ENCODE measurements around the gene HBM. TPM values are rescaled to one million over a fixed set of nuclear protein-coding genes. Genes with fewer than 3 reads are reported as not detected.

The HBM gene
- total RNA-seq, 8 experiments from 2014 or later: not detected

DNA sequence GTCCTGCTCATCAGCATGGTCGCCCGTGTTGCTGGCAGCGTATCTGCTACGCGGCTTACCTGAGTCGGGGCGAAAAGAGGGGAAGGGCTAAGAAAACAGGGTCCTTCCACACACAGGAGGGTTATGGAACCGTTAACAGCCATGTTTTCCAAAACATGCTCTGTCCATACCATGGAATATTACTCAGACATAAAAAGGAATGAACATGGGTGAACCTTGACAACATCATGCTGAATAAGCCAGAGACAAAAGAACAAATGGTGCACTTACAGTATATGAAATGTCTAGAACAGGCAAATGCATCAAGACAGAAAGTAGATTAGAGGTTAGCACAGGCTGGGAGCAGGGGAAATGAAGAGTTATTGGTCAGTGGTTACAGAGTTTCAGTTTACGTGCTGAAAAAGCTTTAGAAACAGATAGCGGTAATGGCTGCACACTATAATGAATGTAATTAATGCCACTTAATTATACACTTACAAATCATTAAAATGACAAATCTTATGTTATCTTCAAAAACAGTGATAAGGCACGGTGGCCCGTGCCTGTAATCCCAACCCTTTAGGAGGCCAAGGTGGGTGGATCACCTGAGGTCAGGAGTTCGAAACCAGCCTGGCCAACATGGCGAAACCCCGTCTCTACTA, 35.1 kb upstream of the HBM start:
- 93 to 100% (median 97%) methylated on average over 5 to 11 of the region's 15 CpGs; no CpG with 5 or more reads in 1 of the 10 experiments for WGBS, 10 experiments
- Histone ChIP-seq H3K4me3 (no peak overlapping the region), H3K27ac (no peak overlapping the region), H3K4me1 (replicated peaks in 1 of 2) (no peaks in the 10 kb centered on the region)
- no peak for ATAC-seq (replicated peaks in 6 of 8)
- in situ Hi-C loops (cut with MboI; ENCODE audit: low pct_unique_long_range_greater_than_20kb in 2 of 9, low sequenced_read_pairs in 9 of 9, unreplicated experiment in 9 of 9): no loop called here

DNA sequence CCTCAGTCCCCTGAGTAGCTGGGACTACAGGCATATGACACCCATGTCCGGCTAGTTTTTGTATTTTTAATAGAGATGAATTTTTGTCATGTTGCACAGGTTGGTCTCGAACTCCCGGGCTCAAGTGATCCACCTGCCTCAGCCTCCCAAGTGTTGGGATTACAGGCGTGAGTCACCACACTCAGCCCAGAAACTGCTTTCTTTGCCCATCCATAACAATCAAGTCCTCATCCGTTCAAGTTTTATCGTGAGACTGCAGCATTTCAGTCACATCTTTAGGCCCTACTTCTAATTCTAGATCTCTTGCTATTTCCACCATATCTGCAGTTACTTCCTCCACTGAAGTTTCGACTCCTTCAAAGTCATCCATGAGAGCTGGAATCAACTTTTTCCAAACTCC, 33.7 kb upstream of the HBM start:
- ATAC-seq (replicated peaks in 6 of 8): no peak
- in situ Hi-C loops (cut with MboI; ENCODE audit: low pct_unique_long_range_greater_than_20kb in 2 of 9, low sequenced_read_pairs in 9 of 9, unreplicated experiment in 9 of 9): no loop called here
- H3K27ac ChIP-seq: no peak overlapping the region
- no peak overlapping the region for H3K4me3 ChIP-seq
- WGBS, 10 experiments: 96 to 100% (median 100%) methylated on average over 1 to 5 of the region's 7 CpGs; no CpG with 5 or more reads in 2 of the 10 experiments
- no peaks in the 10 kb centered on the region for H3K4me1 ChIP-seq (replicated peaks in 1 of 2)

DNA sequence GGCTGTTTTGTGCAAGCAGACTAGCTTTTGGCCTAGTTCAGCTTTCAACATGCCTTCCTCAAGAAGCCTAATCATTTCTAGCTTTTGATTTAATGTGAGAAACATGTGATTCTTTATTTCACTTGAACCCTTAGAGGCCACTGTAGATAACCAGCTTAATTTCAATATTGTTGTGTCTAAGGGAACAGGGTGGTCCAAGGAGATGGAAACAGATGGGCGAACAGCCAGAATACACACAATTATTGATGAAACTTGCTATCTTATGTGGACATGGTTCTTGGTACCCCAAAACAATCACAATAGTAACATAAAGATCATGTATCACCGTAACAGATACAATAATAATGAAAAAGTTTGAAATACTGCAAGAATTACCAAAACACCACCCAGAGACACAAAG, 32.1 kb upstream of the HBM start:
- Histone ChIP-seq H3K4me1 (replicated peaks in 1 of 2) (peaks cover 0 to 2% of the 10 kb centered on the region in 2 donors), H3K27ac (no peak overlapping the region), H3K4me3 (no peak overlapping the region)
- no peak for ATAC-seq (replicated peaks in 6 of 8)
- in situ Hi-C loops (cut with MboI; ENCODE audit: low pct_unique_long_range_greater_than_20kb in 2 of 9, low sequenced_read_pairs in 9 of 9, unreplicated experiment in 9 of 9): no loop called here
- 88 to 100% (median 100%) methylated on average over 1 to 2 of the region's 2 CpGs; no CpG with 5 or more reads in 2 of the 10 experiments for WGBS, 10 experiments

DNA sequence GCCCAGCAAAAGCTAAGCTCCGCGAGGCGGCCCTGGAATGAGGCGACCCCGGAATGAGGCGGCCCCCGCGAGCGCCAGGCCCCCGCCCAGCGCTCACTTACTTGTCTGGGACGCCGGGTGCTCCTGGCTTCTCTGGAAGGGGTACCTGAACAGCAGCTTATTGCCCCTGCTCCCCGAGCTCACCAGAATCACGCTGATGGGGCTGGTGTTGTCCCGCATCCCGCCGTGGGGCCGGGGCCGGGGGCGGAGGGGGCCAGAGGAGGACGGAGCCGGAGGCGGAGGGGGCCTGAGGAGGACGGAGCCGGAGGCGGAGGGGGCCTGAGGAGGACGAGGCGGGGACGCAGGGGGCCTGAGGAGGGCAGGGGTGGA, 27.7 kb upstream of the HBM start:
- ATAC-seq (replicated peaks in 6 of 8): peak; percentile 13 to 82 (median 76)
- 0 to 7% (median 7%) methylated on average over 2 to 8 of the region's 30 CpGs; no CpG with 5 or more reads in 7 of the 10 experiments for WGBS, 10 experiments
- H3K4me1 ChIP-seq (replicated peaks in 1 of 2): peaks cover 0 to 5% of the 10 kb centered on the region in 2 donors
- H3K4me3 ChIP-seq: peak overlapping the region; percentile 51 to 64 (median 52)
- in situ Hi-C loops (cut with MboI; ENCODE audit: low pct_unique_long_range_greater_than_20kb in 2 of 9, low sequenced_read_pairs in 9 of 9, unreplicated experiment in 9 of 9): no loop called here
- peak overlapping the region; percentile 80 to 88 for H3K27ac ChIP-seq

DNA sequence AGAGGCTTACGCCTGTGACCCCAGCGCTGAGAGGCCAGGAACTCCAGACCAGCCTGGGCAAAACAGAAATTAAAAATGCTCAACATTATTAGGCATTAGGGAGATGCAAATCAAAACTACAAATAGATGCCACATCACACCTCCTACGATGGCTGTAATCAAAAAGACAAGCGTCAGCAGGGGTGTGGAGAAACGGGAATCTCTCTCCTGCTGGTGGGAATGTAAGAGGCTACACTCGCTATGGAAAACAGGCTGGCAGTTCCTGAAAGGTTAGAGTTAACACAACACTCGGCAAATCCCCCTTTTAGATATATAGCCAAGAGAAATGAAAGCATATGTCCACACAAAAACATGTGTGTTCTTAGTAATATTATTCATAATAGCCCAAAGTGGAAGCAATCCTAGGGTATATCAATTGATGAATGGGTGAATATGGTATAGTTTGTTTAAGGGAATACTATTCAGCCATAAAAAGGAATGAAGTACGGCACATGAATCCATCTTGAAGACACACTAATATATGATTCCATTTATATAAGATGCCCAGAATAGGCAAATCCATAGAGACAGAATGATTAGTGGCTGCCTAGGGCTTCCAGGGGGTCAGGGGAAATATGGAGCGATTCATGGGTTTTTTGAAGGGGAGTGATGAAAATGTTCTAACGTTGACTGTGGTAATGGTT, 25.5 kb upstream of the HBM start:
- 49 to 100% (median 63%) methylated on average over 2 to 9 of the region's 10 CpGs for WGBS, 10 experiments

DNA sequence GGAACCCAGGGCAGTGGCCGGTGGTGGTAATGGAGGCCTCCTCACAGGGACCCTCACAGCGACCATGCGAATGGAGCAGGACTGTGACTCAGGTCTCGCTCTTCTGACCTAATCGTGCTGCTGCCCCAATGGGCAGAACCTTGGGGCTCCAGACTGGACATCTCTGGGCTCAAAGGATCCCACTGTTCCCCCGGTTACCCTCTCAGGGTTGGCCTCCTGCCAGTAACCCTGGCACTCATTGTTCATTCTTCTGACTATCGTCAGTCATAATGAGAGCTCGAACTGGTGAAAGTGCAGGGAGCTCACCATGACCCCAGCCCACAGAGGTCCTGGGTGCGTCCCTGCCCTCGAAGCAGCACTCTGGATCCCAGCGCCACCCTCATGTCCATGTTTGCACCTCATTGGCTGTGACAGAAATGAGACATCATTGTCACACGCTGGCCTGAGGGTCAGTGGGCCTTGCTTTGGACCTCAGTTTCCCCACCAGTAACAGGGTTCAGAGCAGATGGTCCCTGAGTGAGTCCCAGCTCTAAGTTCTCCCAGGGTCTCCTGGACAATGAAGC, 23.3 kb upstream of the HBM start:
- Histone ChIP-seq H3K4me1 (replicated peaks in 1 of 2) (peaks cover 0 to 4% of the 10 kb centered on the region in 2 donors), H3K4me3 (no peak overlapping the region), H3K27ac (no peak overlapping the region)
- no peak for ATAC-seq (replicated peaks in 6 of 8)
- in situ Hi-C loops (cut with MboI; ENCODE audit: low pct_unique_long_range_greater_than_20kb in 2 of 9, low sequenced_read_pairs in 9 of 9, unreplicated experiment in 9 of 9): no loop called here
- 53 to 90% (median 76%) methylated on average over 1 to 5 of the region's 12 CpGs; no CpG with 5 or more reads in 3 of the 10 experiments for WGBS, 10 experiments

More for the DNA sequence above, 25.5 kb upstream of the HBM start:
- no peak for ATAC-seq (replicated peaks in 6 of 8)
- Histone ChIP-seq H3K27ac (no peak overlapping the region), H3K4me3 (no peak overlapping the region), H3K4me1 (replicated peaks in 1 of 2) (peaks cover 0 to 5% of the 10 kb centered on the region in 2 donors)
- in situ Hi-C loops (cut with MboI; ENCODE audit: low pct_unique_long_range_greater_than_20kb in 2 of 9, low sequenced_read_pairs in 9 of 9, unreplicated experiment in 9 of 9): no loop called here

DNA sequence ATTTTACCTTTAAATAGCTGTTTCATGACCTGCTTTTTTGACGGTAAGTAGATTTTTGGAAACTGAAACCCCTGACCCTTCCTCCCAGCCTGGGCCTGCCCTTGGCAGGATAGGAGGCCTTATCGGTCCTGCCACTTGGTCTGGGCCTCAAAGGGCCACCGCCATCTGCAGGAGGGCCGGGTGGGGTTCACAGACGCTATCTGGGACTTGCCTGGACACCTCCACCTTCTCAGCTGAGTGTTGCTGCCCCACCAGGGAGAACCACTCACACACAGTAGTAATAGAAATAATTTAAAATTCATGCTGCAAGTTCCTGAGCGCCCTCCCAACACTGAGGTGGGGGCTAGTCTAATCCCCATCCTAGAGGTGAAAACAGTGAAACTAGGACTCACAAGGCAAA, 22.7 kb upstream of the HBM start:
- no peak overlapping the region for H3K4me3 ChIP-seq
- ATAC-seq (replicated peaks in 6 of 8): no peak
- in situ Hi-C loops (cut with MboI; ENCODE audit: low pct_unique_long_range_greater_than_20kb in 2 of 9, low sequenced_read_pairs in 9 of 9, unreplicated experiment in 9 of 9): no loop called here
- WGBS, 10 experiments: 57 to 100% (median 60%) methylated on average over 1 to 2 of the region's 6 CpGs; no CpG with 5 or more reads in 7 of the 10 experiments
- H3K4me1 ChIP-seq (replicated peaks in 1 of 2): peaks cover 0 to 3% of the 10 kb centered on the region in 2 donors
- no peak overlapping the region for H3K27ac ChIP-seq

DNA sequence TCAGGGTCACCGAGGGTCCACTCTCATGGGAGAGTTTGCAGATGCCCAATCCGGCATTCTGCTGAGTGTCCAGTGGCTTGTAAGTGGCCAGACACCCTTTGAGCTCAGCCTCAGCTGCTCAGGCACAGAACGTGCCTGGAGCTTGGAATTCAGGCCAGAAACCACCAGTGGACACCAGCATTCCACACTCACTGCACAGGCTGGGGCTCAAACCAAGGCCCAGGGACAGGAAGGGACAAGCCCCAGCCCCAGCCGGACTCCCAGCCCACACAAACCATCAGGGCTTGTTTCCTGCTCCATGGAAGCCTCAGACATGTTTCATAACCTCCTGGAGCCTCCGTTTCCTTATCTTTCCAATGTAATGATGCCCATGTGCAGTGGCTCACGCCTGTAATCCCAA, 22.3 kb upstream of the HBM start:
- Histone ChIP-seq H3K27ac (no peak overlapping the region), H3K4me3 (no peak overlapping the region), H3K4me1 (replicated peaks in 1 of 2) (peaks cover 0 to 3% of the 10 kb centered on the region in 2 donors)
- 33 to 100% (median 75%) methylated on average over 1 to 3 of the region's 6 CpGs; no CpG with 5 or more reads in 6 of the 10 experiments for WGBS, 10 experiments
- ATAC-seq (replicated peaks in 6 of 8): no peak
- in situ Hi-C loops (cut with MboI; ENCODE audit: low pct_unique_long_range_greater_than_20kb in 2 of 9, low sequenced_read_pairs in 9 of 9, unreplicated experiment in 9 of 9): no loop called here

DNA sequence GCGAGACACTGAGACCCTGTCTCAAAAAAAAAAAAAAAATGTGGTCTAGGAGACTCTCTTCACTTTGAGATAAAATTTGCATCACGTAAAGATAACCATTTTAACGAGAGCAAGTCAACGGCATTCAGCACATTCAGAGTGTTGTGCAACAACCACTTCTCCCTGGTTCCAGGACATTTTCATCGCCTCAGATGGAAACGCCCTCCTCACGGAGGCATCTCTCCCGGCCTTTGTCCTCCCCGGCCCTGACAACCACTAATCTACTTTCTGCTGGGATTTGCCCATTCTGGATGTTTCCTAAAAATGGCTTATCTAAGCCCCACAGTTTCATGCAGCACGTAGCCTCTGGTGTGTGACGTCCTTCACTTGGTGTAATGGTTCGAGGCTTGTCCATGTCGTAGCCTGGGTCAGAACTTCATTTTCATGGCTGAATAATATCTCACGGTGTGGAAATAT, 21.0 kb upstream of the HBM start:
- no peak for ATAC-seq (replicated peaks in 6 of 8)
- WGBS, 10 experiments: 54 to 100% (median 82%) methylated on average over 1 to 13 of the region's 14 CpGs

DNA sequence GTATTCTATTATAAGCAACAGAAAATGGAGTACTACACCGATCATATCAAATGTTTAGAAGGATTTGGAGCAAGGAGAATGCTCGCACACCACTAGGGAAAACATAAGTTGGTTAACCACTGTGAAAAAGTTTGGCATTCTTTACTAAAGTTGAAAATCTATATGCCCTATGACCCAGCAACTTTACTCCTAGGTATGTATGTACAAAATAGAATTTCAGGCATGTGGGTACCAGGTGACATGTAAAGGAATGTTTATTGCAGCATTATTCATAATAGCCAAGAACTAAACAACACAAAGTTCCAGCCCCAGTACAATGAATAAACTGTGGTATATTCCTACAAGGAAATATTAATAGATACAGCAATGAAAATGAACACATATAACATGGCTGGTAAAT, 19.1 kb upstream of the HBM start:
- Histone ChIP-seq H3K4me1 (replicated peaks in 1 of 2) (no peaks in the 10 kb centered on the region), H3K27ac (no peak overlapping the region), H3K4me3 (no peak overlapping the region)
- 33 to 88% (median 67%) methylated on average over 1 to 2 of the region's 2 CpGs; no CpG with 5 or more reads in 3 of the 10 experiments for WGBS, 10 experiments
- no peak for ATAC-seq (replicated peaks in 6 of 8)
- in situ Hi-C loops (cut with MboI; ENCODE audit: low pct_unique_long_range_greater_than_20kb in 2 of 9, low sequenced_read_pairs in 9 of 9, unreplicated experiment in 9 of 9): no loop called here

More for the DNA sequence above, 21.0 kb upstream of the HBM start:
- in situ Hi-C loops (cut with MboI; ENCODE audit: low pct_unique_long_range_greater_than_20kb in 2 of 9, low sequenced_read_pairs in 9 of 9, unreplicated experiment in 9 of 9): no loop called here
- Histone ChIP-seq H3K27ac (no peak overlapping the region), H3K4me1 (replicated peaks in 1 of 2) (no peaks in the 10 kb centered on the region), H3K4me3 (no peak overlapping the region)

DNA sequence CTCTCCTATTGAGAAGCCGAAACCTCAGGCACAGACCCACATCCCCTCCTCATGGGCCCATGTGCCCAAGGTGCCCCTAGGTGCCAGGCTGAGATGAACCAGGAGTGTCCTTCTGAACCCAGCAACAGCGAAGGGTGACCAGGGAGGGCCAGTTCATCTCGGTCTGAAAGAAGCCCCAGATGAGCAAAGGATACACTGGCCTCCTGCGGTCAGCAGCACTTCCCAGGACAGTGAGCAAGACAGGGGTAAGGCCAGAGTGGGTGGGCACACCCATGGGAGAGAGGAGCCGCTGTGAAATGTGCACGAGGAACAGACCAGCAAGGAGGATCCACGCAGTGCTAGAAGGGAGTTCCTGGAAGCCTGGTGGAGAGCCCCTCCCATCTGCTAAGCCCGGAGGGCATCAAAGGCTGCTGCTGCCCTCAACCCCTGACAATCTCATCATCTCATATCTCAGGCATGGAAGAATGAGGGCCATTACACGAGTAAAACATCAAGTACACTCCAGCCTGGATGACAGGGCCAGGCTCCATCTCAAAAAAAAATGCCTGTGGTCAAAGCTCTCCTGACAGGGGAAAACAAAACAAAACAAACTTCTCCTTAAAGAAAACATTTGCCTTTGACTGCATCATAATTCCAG, 16.6 kb upstream of the HBM start:
- 0 to 48% (median 25%) methylated on average over 1 to 7 of the region's 9 CpGs; no CpG with 5 or more reads in 2 of the 10 experiments for WGBS, 10 experiments
- in situ Hi-C loops (cut with MboI; ENCODE audit: low pct_unique_long_range_greater_than_20kb in 2 of 9, low sequenced_read_pairs in 9 of 9, unreplicated experiment in 9 of 9): no loop called here
- Histone ChIP-seq H3K4me1 (replicated peaks in 1 of 2) (no peaks in the 10 kb centered on the region), H3K4me3 (no peak overlapping the region), H3K27ac (no peak overlapping the region)
- ATAC-seq (replicated peaks in 6 of 8): peak in 3 of 8 experiments; percentile 70 to 84 (median 82)

DNA sequence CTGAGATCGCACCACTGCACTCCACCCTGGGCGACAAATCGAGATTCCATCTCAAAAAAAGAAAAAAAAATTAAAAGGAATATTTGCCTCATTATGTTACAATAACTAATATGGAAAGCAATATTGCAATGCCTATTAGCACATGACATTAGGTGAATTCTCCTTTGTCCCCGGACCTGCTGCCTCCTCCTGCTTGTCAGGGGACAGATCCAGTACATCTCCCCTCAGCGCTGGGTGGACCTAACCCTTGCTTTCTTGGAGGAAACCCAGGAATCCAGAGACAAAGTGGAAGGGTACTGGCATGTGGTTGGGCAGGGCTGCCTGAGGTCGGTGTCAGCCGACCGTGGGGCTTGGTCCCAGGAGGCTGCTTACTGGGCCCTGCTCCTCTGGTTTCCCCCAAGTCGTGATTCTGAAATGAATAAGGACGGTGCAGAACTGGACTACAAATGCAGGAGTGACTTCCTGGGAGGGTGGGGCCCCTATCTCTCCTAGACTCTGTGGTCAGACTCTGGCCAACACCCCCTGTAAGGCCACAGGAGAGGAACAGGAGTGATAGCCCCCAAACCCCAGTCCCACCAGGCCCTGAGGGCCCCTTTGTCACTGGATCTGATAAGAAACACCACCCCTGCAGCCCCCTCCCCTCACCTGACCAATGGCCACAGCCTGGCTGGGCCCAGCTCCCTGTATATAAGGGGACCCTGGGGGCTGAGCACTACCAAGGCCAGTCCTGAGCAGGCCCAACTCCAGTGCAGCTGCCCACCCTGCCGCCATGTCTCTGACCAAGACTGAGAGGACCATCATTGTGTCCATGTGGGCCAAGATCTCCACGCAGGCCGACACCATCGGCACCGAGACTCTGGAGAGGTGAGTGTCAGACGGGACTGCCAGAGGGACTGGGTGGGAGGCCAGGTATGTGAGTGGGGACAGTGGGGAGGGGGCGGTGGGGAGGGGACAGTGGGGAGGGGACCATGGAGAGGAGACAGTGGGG, 13.3 kb upstream of the HBM start, which contains the start of gene HBZ:
HBZ (plus strand) TSS at position 504 of the 988 bp plus-strand sequence; CDS start at position 770, 266 bp downstream.
- Histone ChIP-seq H3K27ac (no peak within 1 kb of the TSS), H3K4me3 (no peak within 1 kb of the TSS), H3K4me1 (replicated peaks in 1 of 2) (peaks cover 0 to 6% of the 10 kb centered on the region in 2 donors)
- 18 to 93% (median 69%) methylated on average over 2 to 8 of the region's 17 CpGs; no CpG with 5 or more reads in 2 of the 10 experiments for WGBS, 10 experiments
- in situ Hi-C loops (cut with MboI; ENCODE audit: low pct_unique_long_range_greater_than_20kb in 2 of 9, low sequenced_read_pairs in 9 of 9, unreplicated experiment in 9 of 9): no loop called here
- peak in 3 of 8 experiments; percentile 8 to 53 (median 35) for ATAC-seq (replicated peaks in 6 of 8)

Measured in motor neuron (in vitro differentiated cells).